ENCODE data around the gene GNG7.

GNG7 gene

DNA sequence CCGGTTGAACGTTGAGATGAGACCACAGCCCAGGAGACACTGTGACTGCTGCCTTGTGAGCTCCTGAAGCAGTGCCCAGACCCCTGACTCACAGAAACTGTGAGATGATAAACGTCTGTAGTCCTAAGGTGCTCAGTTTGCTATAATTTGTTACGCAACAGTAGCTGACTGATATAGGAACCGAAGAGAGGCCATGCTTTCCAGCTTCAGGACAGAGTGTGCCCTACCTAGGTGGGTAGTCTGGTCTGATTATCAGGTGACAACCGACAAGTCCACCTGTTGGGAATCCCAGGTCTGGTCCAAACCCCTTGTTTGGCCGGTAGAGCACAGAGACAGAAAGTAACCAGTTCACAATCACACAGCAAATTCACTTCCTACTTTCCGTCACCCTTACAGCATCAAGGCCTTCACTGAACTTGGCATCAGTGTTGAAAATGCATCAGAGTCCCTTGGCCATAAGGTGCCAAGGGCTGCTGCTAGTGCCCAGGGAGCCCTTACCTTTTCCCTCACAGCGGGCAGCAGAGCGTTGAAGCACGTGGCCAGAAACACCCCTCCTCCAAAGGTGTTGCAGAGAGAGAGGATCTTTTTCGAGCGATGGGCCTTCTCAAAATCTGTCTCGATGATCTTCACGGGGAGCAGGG lies 34.2 kb upstream of the GNG7 start:
- TF ChIP-seq POLR2A (IDR thresholded peaks at IDR 0.05; ENCODE audit: low read depth, low read length) (no peak), TAF1 (IDR thresholded peaks at IDR 0.05; ENCODE audit: low read depth, low read length) (no peak), SPI1 (IDR thresholded peaks at IDR 0.05; ENCODE audit: low read depth, low read length) (no peak), POLR2AphosphoS5 (IDR thresholded peaks at IDR 0.05; ENCODE audit: low read depth, low read length) (no peak), PAX5 (IDR thresholded peaks at IDR 0.05; ENCODE audit: insufficient read depth, low read length, severe bottlenecking) (no peak), POU2F2 (IDR thresholded peaks at IDR 0.05; ENCODE audit: low read depth, low read length) (no peak)
- no peak for FAIRE-seq
- DNase-seq (ENCODE audit: insufficient read length, low spot score), result no peak

DNA sequence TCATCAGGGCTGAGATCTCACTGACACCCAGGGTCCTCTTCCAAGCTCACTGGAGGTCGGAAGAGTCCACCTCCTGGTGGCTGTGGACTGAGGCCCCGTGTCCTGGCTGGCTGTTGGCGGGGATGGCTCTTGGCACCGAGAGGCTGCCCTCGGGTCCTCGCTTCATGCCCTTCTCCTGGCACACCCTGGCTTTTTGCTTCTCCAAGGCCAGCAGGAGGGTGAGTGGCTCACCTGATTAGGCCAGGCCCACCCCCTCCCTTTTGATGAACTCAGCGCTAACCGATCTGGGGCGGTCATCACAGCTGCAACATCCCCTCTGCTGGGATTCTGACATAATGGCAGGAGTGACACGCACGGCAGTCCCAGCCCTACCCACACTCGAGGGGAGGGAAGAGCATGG lies 32.9 kb upstream of the GNG7 start:
- TF ChIP-seq POLR2A (IDR thresholded peaks at IDR 0.05; ENCODE audit: low read depth, low read length) (no peak), POLR2AphosphoS5 (IDR thresholded peaks at IDR 0.05; ENCODE audit: low read depth, low read length) (no peak), POU2F2 (IDR thresholded peaks at IDR 0.05; ENCODE audit: low read depth, low read length) (no peak), PAX5 (IDR thresholded peaks at IDR 0.05; ENCODE audit: insufficient read depth, low read length, severe bottlenecking) (no peak), TAF1 (IDR thresholded peaks at IDR 0.05; ENCODE audit: low read depth, low read length) (no peak), SPI1 (IDR thresholded peaks at IDR 0.05; ENCODE audit: low read depth, low read length) (no peak)
- FAIRE-seq (no peak), DNase-seq (ENCODE audit: insufficient read length, low spot score) (no peak)

DNA sequence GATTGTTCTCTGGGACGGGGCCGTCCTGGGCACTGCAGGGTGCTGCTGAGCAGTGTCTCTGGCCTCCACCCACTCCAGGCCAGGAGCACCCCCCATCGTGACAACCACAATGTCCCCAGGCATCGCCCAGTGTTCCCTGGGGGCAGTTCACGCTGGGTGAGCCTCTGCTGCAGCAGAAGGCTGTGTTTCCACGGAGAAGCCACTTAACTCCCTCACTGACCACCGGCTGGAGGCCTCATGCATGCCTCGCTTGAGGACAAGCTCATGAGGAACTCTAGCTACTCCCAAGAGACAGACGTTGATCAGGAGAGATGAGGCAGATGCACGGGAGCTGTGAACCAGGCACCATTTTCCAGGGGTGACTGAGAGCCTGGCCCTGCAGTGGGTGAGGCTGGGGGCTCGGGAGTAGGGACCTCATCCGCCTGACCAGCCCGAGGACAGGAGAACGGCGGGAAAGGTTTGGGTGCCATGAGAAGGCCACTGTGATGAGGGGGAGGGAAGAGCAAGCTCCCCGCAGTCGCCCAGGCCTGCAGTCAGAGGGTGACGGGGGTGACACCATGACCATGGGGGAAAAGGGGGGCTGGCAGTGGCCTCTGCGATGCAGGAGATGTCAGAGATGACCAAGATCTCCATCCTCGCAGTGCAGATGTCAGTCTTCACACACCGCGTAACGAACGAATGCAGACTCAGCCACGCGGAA lies 32.2 kb upstream of the GNG7 start:
- DNase-seq (ENCODE audit: insufficient read length, low spot score) (no peak), FAIRE-seq (no peak)
- no peak for TF ChIP-seq POU2F2 (IDR thresholded peaks at IDR 0.05; ENCODE audit: low read depth, low read length)
- no peak for TF ChIP-seq POLR2A (IDR thresholded peaks at IDR 0.05; ENCODE audit: low read depth, low read length)
- no peak for TF ChIP-seq PAX5 (IDR thresholded peaks at IDR 0.05; ENCODE audit: insufficient read depth, low read length, severe bottlenecking)
- TF ChIP-seq TAF1 (IDR thresholded peaks at IDR 0.05; ENCODE audit: low read depth, low read length), result no peak
- no peak for TF ChIP-seq SPI1 (IDR thresholded peaks at IDR 0.05; ENCODE audit: low read depth, low read length)
- no peak for TF ChIP-seq POLR2AphosphoS5 (IDR thresholded peaks at IDR 0.05; ENCODE audit: low read depth, low read length)

DNA sequence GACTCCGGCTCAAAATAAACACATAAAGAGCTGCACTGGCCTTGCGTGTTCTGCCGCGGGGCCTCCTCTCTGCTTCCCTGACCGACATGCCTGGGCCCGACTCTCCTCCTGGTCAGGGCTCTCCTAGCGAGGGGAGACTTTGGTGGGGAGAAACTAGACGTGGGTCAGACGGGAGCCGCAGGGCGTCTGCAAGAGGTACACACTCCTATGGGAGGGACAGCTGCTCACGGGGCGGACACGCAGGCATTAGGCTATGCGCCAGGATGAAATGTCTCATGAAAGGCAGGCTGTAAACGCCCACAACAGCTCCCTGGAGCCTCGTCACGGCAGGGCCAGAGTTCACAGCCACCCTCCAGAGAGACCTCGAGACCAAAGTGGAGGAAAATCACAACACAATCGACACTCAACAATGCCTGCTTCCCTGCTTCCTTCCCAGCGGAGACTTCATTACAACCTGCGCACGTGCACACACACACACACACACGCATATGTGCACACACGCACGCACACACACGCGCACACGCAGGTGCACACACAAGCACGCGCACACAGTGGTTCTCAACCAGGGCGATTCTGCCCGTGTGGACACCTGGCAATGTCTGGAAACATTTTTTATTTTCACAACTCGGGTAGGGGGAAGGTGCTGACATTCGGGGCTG lies 31.6 kb upstream of the GNG7 start:
- TF ChIP-seq POU2F2 (IDR thresholded peaks at IDR 0.05; ENCODE audit: low read depth, low read length) (no peak), POLR2AphosphoS5 (IDR thresholded peaks at IDR 0.05; ENCODE audit: low read depth, low read length) (no peak), POLR2A (IDR thresholded peaks at IDR 0.05; ENCODE audit: low read depth, low read length) (no peak), PAX5 (IDR thresholded peaks at IDR 0.05; ENCODE audit: insufficient read depth, low read length, severe bottlenecking) (no peak), SPI1 (IDR thresholded peaks at IDR 0.05; ENCODE audit: low read depth, low read length) (no peak), TAF1 (IDR thresholded peaks at IDR 0.05; ENCODE audit: low read depth, low read length) (no peak)
- DNase-seq (ENCODE audit: insufficient read length, low spot score) (no peak), FAIRE-seq (peak; percentile 56)

- DNase-seq (ENCODE audit: insufficient read length, low spot score) (no peak), FAIRE-seq (no peak)
- no peak for TF ChIP-seq TAF1 (IDR thresholded peaks at IDR 0.05; ENCODE audit: low read depth, low read length)
- TF ChIP-seq PAX5 (IDR thresholded peaks at IDR 0.05; ENCODE audit: insufficient read depth, low read length, severe bottlenecking), result no peak
- TF ChIP-seq SPI1 (IDR thresholded peaks at IDR 0.05; ENCODE audit: low read depth, low read length), result no peak
- no peak for TF ChIP-seq POU2F2 (IDR thresholded peaks at IDR 0.05; ENCODE audit: low read depth, low read length)
- no peak for TF ChIP-seq POLR2A (IDR thresholded peaks at IDR 0.05; ENCODE audit: low read depth, low read length)
- no peak for TF ChIP-seq POLR2AphosphoS5 (IDR thresholded peaks at IDR 0.05; ENCODE audit: low read depth, low read length)
Observed at GRCh38 chr19:2732883-2733282, 30.4 kb upstream of the GNG7 start.

DNA sequence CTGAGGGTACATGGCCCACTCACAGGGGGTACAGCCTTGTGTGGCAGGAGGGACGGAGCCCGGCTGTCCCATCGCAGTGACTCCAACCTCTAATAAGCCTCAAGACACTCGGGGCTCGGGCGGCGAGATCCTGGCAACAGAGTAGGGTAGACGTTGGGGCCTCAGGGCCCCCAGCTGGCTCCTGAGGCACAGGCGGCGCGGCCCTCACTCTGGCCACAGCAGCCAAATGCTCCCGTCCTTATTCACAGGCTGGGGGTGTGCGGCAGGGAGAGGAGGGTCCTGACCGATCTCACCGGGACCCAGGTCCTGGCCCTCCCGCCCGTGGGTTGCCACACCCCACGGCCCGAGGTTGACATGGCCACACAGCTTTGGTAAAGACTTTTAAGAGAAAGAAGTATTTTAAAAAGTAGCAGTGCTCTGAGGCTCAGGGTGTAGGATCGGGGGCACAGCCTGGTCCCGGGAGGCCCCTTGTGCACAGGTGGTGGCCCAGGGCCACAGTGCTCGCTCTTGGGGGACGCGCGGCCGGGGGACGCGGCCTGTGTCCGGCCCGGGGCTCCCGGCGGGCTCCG lies 29.7 kb upstream of the GNG7 start:
- FAIRE-seq, result no peak

GRCh38 chr19:2731181-2731995 lies 28.9 kb upstream of the GNG7 start:
- no peak for DNase-seq (ENCODE audit: insufficient read length, low spot score)
- TF ChIP-seq SPI1 (IDR thresholded peaks at IDR 0.05; ENCODE audit: low read depth, low read length) (no peak), POLR2AphosphoS5 (IDR thresholded peaks at IDR 0.05; ENCODE audit: low read depth, low read length) (no peak), TAF1 (IDR thresholded peaks at IDR 0.05; ENCODE audit: low read depth, low read length) (no peak), POU2F2 (IDR thresholded peaks at IDR 0.05; ENCODE audit: low read depth, low read length) (no peak), PAX5 (IDR thresholded peaks at IDR 0.05; ENCODE audit: insufficient read depth, low read length, severe bottlenecking) (no peak), POLR2A (IDR thresholded peaks at IDR 0.05; ENCODE audit: low read depth, low read length) (no peak)
- FAIRE-seq, result no peak

More for the DNA sequence above, 29.7 kb upstream of the GNG7 start:
- TF ChIP-seq POLR2A (IDR thresholded peaks at IDR 0.05; ENCODE audit: low read depth, low read length) (no peak), POLR2AphosphoS5 (IDR thresholded peaks at IDR 0.05; ENCODE audit: low read depth, low read length) (no peak), TAF1 (IDR thresholded peaks at IDR 0.05; ENCODE audit: low read depth, low read length) (no peak), PAX5 (IDR thresholded peaks at IDR 0.05; ENCODE audit: insufficient read depth, low read length, severe bottlenecking) (no peak), POU2F2 (IDR thresholded peaks at IDR 0.05; ENCODE audit: low read depth, low read length) (no peak), SPI1 (IDR thresholded peaks at IDR 0.05; ENCODE audit: low read depth, low read length) (no peak)
- no peak for DNase-seq (ENCODE audit: insufficient read length, low spot score)

GRCh38 chr19:2729943-2730818 lies 27.7 kb upstream of the GNG7 start:
- no peak for FAIRE-seq
- no peak for TF ChIP-seq POLR2A (IDR thresholded peaks at IDR 0.05; ENCODE audit: low read depth, low read length)
- TF ChIP-seq PAX5 (IDR thresholded peaks at IDR 0.05; ENCODE audit: insufficient read depth, low read length, severe bottlenecking), result no peak
- DNase-seq (ENCODE audit: insufficient read length, low spot score), result no peak

Data from GM12891 (cell line).